Neural crest cell (in vitro differentiated cells): ENCODE results near the gene GEMIN7. TPM values are rescaled to one million over a fixed set of nuclear protein-coding genes. Genes with fewer than 3 reads are reported as not detected.

Experiments used
- DNase-seq: peaks from one replicate; pipeline ENCODE4 v3.0.0; 2021; ENCODE audit warnings: low read depth, mixed read lengths, low spot score
- H3K27ac Mint-ChIP-seq: one replicate; pipeline ENCODE4 v1.8.0; 2021; ENCODE audit warnings: mild to moderate bottlenecking, mixed read lengths; ENCODE audit not compliant: unreplicated experiment
- H3K27me3 Mint-ChIP-seq: 2 replicates; pipeline ENCODE4 v1.8.0; 2021; ENCODE audit warnings: low read depth, mild to moderate bottlenecking, mixed read lengths
- H3K36me3 Mint-ChIP-seq: 2 replicates; pipeline ENCODE4 v1.8.0; 2021; ENCODE audit warnings: low read depth, mild to moderate bottlenecking, mixed read lengths
- H3K4me1 Mint-ChIP-seq: 2 replicates; pipeline ENCODE4 v1.8.0; 2021; ENCODE audit warnings: mixed read lengths
- H3K4me3 Mint-ChIP-seq: one replicate; pipeline ENCODE4 v1.8.0; 2021; ENCODE audit warnings: mild to moderate bottlenecking, mixed read lengths
- H3K9me3 Mint-ChIP-seq: 2 replicates; pipeline ENCODE4 v1.8.0; 2021; ENCODE audit warnings: mixed read lengths
- CTCF ChIP-seq: fragments of 200-600 bp; sonication (generic); conservative IDR thresholded peaks from 2 replicates; pipeline ENCODE4 v1.5.0; 2021; ENCODE audit warnings: antibody characterized with exemption, mild to moderate bottlenecking
- total RNA-seq: library from RNA; stranded (reverse); gene quantifications from 2 replicates; pipeline ENCODE4 v1.2.1, GENCODE V29; 2021

The GEMIN7 gene
- total RNA-seq, 1 donor from 2014 or later, result 36.2 TPM

GRCh38 chr19:45097450-45097775 is 18.4 kb downstream of the GEMIN7 start:
- Mint-ChIP-seq H3K27ac (no peak overlapping the region), H3K4me3 (peak overlapping the region; percentile 77), H3K9me3 (no peaks in the 10 kb centered on the region), H3K4me1 (peaks cover 67% of the 10 kb centered on the region), H3K27me3 (peaks cover 4% of the 10 kb centered on the region), H3K36me3 (no peaks in the 10 kb centered on the region)
- no peak for DNase-seq
- TF ChIP-seq CTCF, result no peak

DNA sequence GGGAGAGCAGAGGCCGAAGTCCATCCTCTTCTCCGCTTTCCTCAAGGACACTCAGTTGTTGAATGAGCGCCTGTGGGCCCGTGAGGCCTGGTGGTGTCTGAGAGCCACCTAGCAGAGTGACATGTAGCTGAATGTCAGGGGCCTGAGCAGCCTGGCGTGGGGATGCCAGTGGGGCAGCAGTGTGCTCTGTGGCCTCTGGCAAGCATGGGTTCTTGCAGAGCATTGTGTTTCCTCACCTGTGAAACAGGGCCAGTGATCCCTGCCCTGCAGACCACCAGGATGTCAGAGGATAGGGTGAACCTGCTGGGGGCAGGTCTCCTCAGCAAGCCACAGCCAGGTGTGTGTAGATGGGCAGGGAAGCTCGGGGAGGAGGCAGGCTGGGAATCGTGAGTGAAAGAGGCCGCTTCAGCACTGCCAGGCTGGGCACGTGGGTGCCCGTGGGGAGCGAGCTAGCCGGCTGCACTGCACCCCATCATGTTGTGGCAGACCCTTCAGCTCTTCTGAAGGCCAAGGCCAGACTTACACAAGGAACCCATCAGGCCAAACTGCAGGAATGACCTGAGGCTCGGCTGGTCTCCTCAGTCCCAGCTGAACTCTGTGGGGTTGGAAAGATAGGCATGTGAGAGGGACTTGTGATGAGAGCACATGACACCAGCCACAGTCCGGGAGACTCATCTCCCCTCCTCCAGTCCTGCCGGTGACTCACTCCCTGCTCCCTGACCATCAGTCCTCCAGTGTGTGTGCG is 18.9 kb downstream of the GEMIN7 start:
- DNase-seq, result no peak
- H3K4me1 Mint-ChIP-seq, result peaks cover 62% of the 10 kb centered on the region

DNA sequence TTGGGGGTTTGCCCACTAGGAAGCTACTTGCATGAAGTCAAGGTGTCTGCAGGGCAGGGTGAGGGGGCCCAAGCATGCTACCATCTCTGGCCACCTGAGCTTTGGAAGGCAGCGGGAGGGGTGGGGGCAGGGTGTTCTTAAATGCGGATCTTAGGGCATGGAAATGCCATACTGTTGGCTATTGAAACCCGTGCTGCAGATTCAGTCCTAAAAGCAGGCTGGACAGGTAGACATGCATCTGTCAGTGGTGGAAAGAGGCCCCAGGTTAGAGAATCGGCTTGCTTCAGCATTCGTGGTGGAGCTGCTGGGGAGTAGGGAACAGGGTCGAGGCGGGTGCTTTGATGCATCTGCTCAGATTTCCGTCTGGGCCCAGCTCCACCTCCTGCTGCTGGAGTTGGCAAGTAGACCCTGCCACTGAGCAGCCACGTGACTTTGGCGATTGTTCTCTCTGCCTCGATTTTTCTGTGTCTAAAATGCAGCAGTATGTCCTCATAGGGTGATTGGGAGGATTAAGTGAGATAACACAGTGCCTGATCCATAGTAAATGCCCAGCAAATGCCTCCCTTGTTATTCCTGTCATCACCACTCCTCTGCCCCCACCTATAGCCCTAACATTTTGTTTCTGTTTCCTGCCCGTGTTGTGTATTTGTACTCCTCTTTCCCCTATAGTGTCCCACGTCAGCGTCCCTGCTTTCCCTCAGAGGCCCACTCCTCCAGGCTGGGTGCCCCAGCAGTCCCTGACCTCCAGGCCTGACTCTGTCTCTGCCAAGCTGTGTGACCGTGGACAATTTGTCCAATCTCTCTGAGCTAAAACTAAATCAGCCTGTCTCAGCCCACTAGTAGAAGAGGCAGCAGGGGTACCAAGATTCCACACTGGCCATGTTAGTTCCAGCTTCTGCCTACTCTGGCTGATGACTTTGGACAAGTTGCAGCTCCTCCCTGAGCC is 19.7 kb downstream of the GEMIN7 start:
- H3K4me3 Mint-ChIP-seq, result peak overlapping the region; percentile 77
- peak overlapping the region; percentile 64 for H3K27ac Mint-ChIP-seq
- H3K9me3 Mint-ChIP-seq, result no peaks in the 10 kb centered on the region

More for the DNA sequence above, 18.9 kb downstream of the GEMIN7 start:
- TF ChIP-seq CTCF, result no peak
- no peaks in the 10 kb centered on the region for H3K27me3 Mint-ChIP-seq
- H3K9me3 Mint-ChIP-seq, result no peaks in the 10 kb centered on the region
- H3K27ac Mint-ChIP-seq, result peak overlapping the region; percentile 52
- H3K4me3 Mint-ChIP-seq, result peak overlapping the region; percentile 77
- H3K36me3 Mint-ChIP-seq, result no peaks in the 10 kb centered on the region

DNA sequence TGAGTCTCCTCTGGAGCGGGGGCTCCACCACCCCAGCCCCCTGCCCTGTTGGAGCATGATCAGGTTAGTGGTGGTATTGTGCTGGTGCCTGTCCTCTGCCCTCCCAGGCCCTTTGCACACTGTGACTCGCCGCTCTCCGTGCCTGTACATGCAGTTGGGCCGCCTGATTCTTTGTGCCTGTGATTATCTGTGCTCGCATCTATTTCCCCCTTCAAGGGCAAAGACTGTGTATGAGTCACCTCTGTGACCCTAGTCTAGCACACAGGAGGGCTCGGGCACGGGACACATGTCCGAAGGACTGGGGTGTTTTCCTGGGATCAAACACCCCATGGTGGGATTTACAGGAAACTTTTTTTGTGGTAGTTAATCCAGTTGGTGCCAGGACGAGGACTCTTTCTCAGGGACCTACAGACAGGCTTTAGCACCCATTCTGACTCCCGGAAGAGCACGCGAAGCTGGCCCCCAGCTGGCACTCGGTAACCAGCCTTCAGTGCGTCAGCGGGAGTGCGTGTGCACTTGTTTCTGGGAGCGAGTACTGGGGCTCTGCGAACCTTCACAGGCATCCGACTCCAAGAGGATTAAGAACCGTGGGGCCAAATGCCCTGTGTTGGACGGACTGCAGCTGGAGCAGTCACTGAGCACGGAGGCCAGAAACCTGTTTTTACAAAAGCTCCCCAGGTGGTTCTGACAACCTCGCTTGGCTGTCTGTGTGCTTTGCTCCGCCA is 20.6 kb downstream of the GEMIN7 start:
- no peak for TF ChIP-seq CTCF
- H3K4me3 Mint-ChIP-seq, result peak overlapping the region; percentile 38
- no peaks in the 10 kb centered on the region for H3K27me3 Mint-ChIP-seq
- no peaks in the 10 kb centered on the region for H3K36me3 Mint-ChIP-seq
- no peak for DNase-seq
- peaks cover 63% of the 10 kb centered on the region for H3K4me1 Mint-ChIP-seq
- no peaks in the 10 kb centered on the region for H3K9me3 Mint-ChIP-seq
- peak overlapping the region; percentile 94 for H3K27ac Mint-ChIP-seq

More for the DNA sequence above, 19.7 kb downstream of the GEMIN7 start:
- TF ChIP-seq CTCF, result no peak
- H3K36me3 Mint-ChIP-seq, result no peaks in the 10 kb centered on the region
- no peak for DNase-seq
- no peaks in the 10 kb centered on the region for H3K27me3 Mint-ChIP-seq
- peaks cover 63% of the 10 kb centered on the region for H3K4me1 Mint-ChIP-seq

DNA sequence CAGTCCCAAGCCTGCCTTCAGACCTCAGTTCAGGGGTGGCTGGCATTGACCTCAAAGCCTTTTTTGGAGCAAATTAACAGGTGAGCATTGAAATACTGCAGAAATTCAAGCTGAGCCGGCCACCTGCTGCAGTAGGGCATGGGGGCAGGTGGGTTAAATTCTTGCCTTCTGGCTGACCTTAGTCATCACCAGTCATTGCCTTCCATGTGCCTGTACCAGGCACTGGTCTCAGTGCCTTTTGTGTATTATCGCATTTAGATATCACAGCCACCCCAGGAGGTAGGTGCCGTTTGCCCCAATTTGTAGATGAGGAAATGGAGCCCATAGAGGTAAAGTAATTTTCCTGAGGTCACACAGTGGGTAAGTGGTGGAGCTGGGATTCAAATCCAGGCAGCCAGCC is 21.1 kb downstream of the GEMIN7 start:
- H3K27ac Mint-ChIP-seq, result no peak overlapping the region
- H3K27me3 Mint-ChIP-seq, result no peaks in the 10 kb centered on the region
- H3K36me3 Mint-ChIP-seq, result no peaks in the 10 kb centered on the region
- no peak for TF ChIP-seq CTCF
- peak overlapping the region; percentile 32 for H3K4me3 Mint-ChIP-seq
- no peaks in the 10 kb centered on the region for H3K9me3 Mint-ChIP-seq
- H3K4me1 Mint-ChIP-seq, result peaks cover 62% of the 10 kb centered on the region
- DNase-seq, result no peak
